ENCODE data around the gene HOXD8.

The HOXD8 gene

GRCh38 chr2:176103742-176104315 lies 25.7 kb upstream of the HOXD8 start:
- no peak for DNase-seq

GRCh38 chr2:176104316-176105077 lies 25.0 kb upstream of the HOXD8 start:
- DNase-seq: no peak

- DNase-seq: no peak
Measured at GRCh38 chr2:176105078-176105729, 24.3 kb upstream of the HOXD8 start.

GRCh38 chr2:176105730-176106580 lies 23.6 kb upstream of the HOXD8 start:
- DNase-seq: no peak

GRCh38 chr2:176106581-176107539 lies 22.6 kb upstream of the HOXD8 start, which contains the start of gene HOXD11:
Gene HOXD11 (plus strand): TSS chr2:176107280. CDS start chr2:176107356, 76 bp downstream.
- DNase-seq: peak; percentile 58

GRCh38 chr2:176107731-176108181 lies 21.7 kb upstream of the HOXD8 start:
- DNase-seq: peak; percentile 11

- no peak for DNase-seq
Measured at GRCh38 chr2:176109192-176109901, 20.2 kb upstream of the HOXD8 start.

GRCh38 chr2:176109946-176110345 lies 19.6 kb upstream of the HOXD8 start:
- DNase-seq: no peak

GRCh38 chr2:176110415-176111308 lies 18.8 kb upstream of the HOXD8 start:
- no peak for DNase-seq

GRCh38 chr2:176111309-176111663 lies 18.2 kb upstream of the HOXD8 start:
- DNase-seq: peak; percentile 67

GRCh38 chr2:176111846-176112374 lies 17.6 kb upstream of the HOXD8 start:
- no peak for DNase-seq

GRCh38 chr2:176112375-176113302 lies 16.9 kb upstream of the HOXD8 start:
- no peak for DNase-seq

- DNase-seq: no peak
Measured at GRCh38 chr2:176114120-176114929, 15.2 kb upstream of the HOXD8 start.

GRCh38 chr2:176114930-176115625 lies 14.4 kb upstream of the HOXD8 start:
- no peak for DNase-seq

GRCh38 chr2:176115883-176116813 lies 13.4 kb upstream of the HOXD8 start, which contains the start of gene HOXD10:
Gene HOXD10 (plus strand): TSS chr2:176116778. CDS start chr2:176116834, 56 bp downstream.
- no peak for DNase-seq

All from NCI-H2171 treated with DMSO at 0.1 percent for 48 hours (cell line).